Cardiac muscle cell (in vitro differentiated cells and primary cell): Measurements from ENCODE around the gene SOBP. TPM values are rescaled to one million over a fixed set of nuclear protein-coding genes. Genes with fewer than 3 reads are reported as not detected.
A peak's percentile ranks its signal among the peaks of the same experiment; 100 is the strongest.

Experiments
- DNase-seq, 2 donors: peaks; one replicate each; pipeline versions ENCODE4 v3.0.0 to v3.0.0-alpha.2; 2010 to 2017; ENCODE audit warnings: low read depth in 1 of 2, low spot score in 1 of 2
- H3K27ac ChIP-seq: fragments of 200-600 bp; sonication (generic); 2 replicates; pipeline ENCODE4 v1.5.1; 2016
- H3K27me3 ChIP-seq: fragments of 200-600 bp; sonication (generic); 2 replicates; pipeline ENCODE4 v1.6.0; 2016; ENCODE audit warnings: control low read depth
- H3K36me3 ChIP-seq: fragments of 200-600 bp; sonication (generic); 2 replicates; pipeline ENCODE4 v1.5.1; 2016; ENCODE audit warnings: control low read depth
- H3K4me1 ChIP-seq: fragments of 200-600 bp; sonication (generic); 2 replicates; pipeline ENCODE4 v1.8.1; 2017; ENCODE audit warnings: low read depth, mild to moderate bottlenecking, mixed run types
- H3K4me3 ChIP-seq: fragments of 200-600 bp; sonication (generic); 2 replicates; pipeline ENCODE4 v1.5.1; 2016; ENCODE audit warnings: mild to moderate bottlenecking
- H3K9me3 ChIP-seq: fragments of 200-600 bp; sonication (generic); 2 replicates; pipeline ENCODE4 v1.5.1; 2017; ENCODE audit warnings: low read depth, mild to moderate bottlenecking, control low read depth
- polyA plus RNA-seq: library from polyadenylated mRNA; unstranded; fragments of >200 nt; fragmentation: Nextera tagmentation; extraction: Ambion mirVana; gene quantifications from 2 replicates; pipeline ENCODE4 v1.2.1, GENCODE V29; 2016
- total RNA-seq: library from RNA; depleted of rRNA; stranded (reverse); fragments of >200 nt; gene quantifications from 2 replicates; pipeline ENCODE4 v1.2.3, GENCODE V29; 2016
- TF ChIP-seq, protein P1 (sequence below): IDR thresholded peaks from 2 replicates; pipeline ENCODE4 v1.5.1; 2012; ENCODE audit warnings: low read depth, mild to moderate bottlenecking, low read length

The SOBP gene
- total and polyA plus RNA-seq, 2 experiments from 2014 or later: 27.5 to 30.8 TPM

DNA sequence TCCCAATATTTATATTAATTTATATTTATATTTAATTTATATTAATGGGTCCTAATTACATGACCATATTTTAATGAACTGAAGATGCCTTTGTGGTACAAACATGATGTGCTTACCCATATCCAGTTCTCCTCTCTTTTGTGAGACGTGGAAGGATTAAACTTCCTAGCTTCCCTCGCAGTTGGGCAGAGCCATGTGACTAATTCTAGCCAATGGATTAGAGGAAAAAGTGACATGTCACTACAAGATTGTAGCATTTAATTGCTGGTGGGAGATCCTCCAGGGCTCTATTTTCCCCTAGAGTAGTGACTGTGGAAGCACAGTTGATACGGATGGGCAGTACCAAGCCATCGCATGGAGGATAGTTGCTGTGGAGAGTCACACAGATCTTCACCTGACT lies 4.8 kb upstream of the SOBP start:
- no peak for DNase-seq
- Histone ChIP-seq H3K27ac (no peak overlapping the region), H3K27me3 (peaks cover 27% of the 10 kb centered on the region), H3K9me3 (no peaks in the 10 kb centered on the region), H3K36me3 (no peaks in the 10 kb centered on the region), H3K4me3 (no peak overlapping the region), H3K4me1 (no peaks in the 10 kb centered on the region)
- TF ChIP-seq, protein P1, sequence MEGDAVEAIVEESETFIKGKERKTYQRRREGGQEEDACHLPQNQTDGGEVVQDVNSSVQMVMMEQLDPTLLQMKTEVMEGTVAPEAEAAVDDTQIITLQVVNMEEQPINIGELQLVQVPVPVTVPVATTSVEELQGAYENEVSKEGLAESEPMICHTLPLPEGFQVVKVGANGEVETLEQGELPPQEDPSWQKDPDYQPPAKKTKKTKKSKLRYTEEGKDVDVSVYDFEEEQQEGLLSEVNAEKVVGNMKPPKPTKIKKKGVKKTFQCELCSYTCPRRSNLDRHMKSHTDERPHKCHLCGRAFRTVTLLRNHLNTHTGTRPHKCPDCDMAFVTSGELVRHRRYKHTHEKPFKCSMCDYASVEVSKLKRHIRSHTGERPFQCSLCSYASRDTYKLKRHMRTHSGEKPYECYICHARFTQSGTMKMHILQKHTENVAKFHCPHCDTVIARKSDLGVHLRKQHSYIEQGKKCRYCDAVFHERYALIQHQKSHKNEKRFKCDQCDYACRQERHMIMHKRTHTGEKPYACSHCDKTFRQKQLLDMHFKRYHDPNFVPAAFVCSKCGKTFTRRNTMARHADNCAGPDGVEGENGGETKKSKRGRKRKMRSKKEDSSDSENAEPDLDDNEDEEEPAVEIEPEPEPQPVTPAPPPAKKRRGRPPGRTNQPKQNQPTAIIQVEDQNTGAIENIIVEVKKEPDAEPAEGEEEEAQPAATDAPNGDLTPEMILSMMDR: no peak

DNA sequence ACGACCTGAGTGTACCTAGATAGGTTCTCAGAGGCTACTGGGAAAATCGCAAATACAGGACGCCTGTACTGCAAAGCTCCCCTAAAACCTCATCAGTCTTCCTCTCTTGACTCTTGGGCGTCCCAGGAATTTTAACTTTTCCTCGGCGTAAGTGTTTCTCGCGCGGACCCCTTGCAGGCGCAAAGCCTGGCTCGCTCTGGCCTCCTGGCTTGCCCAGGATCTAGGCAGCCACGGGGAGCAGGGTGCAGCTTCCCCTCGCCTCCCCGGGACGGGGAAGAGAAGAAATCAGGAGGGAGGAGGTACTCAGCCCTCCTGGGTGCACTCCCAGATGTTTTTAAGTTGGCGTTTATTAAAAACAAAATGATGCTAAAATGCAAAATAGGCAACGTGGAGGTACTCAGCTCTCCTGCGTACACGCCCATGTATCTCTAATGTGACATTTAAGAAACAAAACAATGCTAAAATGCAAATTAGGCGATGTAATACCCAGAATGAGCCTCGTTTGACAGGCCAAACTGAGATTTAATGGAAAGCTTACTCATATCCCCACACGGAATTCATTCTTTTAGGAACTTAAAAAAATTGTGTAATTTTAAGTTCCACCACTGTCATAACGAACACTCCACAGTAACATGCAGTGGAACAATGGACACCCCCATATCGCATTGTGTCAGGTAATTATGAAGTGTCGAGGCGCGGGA lies 1.6 kb upstream of the SOBP start:
- no peak overlapping the region for H3K27ac ChIP-seq
- peak; percentile 11 to 22 for DNase-seq
- TF ChIP-seq, protein P1: no peak

DNA sequence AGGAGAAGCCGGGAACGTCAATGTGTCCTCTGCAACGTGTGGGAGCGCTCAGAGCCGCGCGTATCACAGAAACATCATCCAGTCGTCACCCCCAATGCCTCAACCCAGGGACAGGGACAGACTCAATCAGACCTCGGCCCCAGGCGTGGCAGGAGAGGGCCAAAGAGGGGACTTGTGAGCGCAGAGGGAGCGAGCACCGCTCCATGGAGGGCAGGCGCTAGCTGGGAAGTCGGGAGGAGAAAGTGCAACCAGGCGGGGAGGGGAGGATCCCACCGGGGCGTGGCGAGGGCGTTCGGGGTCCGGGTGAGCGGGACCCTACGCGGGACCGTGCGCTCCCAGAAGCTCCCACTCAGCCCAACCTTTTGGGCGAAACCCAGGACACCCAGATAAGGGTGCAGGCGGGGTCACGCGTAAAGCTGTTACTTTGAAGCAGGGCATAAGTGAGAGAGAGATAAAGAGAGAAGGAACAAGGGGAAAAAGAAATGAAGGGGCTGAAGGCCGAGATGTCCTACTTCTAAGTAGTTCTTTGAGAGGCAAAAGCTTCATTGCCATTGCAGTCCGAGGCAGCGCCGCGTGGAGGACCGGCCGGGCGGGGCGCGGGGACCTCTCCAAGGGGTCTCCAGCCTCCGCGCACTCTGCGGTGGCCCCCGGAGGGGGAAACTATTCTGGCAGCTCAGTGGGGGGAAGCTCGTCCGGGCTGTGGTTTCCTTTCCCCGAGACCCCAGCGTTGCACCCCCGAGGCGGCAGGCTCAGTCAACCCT lies 862 bp upstream of the SOBP start:
- peak; percentile 34 to 67 for DNase-seq
- H3K4me1 ChIP-seq: peaks cover 13% of the 10 kb centered on the region
- H3K27ac ChIP-seq: peak overlapping the region; percentile 71
- peaks cover 27% of the 10 kb centered on the region for H3K27me3 ChIP-seq
- H3K9me3 ChIP-seq: no peaks in the 10 kb centered on the region
- H3K4me3 ChIP-seq: peak overlapping the region; percentile 98
- no peaks in the 10 kb centered on the region for H3K36me3 ChIP-seq
- TF ChIP-seq, protein P1: no peak

More for the DNA sequence above, 1.6 kb upstream of the SOBP start:
- Histone ChIP-seq H3K4me3 (peak overlapping the region; percentile 98), H3K36me3 (no peaks in the 10 kb centered on the region), H3K9me3 (no peaks in the 10 kb centered on the region), H3K27me3 (peaks cover 27% of the 10 kb centered on the region), H3K4me1 (peaks cover 7% of the 10 kb centered on the region)

DNA sequence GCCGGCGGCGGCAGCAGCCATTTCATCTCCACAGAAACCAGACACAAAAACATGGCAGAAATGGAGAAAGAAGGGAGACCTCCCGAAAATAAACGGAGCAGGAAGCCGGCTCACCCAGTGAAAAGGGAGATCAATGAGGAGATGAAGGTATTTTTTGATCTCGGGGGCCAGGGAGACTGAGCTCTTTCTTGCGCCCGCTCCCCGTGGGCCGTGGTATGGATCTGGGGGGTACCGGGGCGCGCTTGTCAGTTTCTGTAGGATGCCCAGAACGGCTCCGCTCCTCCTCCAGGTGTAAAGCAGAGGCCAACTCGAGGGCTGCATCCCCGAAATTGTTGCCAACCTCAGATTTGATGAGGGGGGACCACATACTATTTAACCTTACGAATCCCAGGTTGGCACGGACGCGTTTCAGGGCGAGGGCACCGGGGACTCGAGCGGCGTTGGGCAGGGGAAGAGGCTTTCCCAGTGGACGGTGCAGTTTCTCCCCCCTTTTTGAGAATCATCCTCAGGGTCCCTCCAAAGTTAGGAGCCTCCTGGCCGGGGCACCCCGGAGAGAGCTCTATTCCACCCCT lies 735 bp downstream of the SOBP start:
- H3K9me3 ChIP-seq: no peaks in the 10 kb centered on the region
- H3K36me3 ChIP-seq: no peaks in the 10 kb centered on the region
- H3K27me3 ChIP-seq: peaks cover 27% of the 10 kb centered on the region
- peak overlapping the region; percentile 40 for H3K27ac ChIP-seq
- peaks cover 29% of the 10 kb centered on the region for H3K4me1 ChIP-seq
- peak overlapping the region; percentile 98 for H3K4me3 ChIP-seq
- DNase-seq: no peak
- TF ChIP-seq, protein P1: no peak

DNA sequence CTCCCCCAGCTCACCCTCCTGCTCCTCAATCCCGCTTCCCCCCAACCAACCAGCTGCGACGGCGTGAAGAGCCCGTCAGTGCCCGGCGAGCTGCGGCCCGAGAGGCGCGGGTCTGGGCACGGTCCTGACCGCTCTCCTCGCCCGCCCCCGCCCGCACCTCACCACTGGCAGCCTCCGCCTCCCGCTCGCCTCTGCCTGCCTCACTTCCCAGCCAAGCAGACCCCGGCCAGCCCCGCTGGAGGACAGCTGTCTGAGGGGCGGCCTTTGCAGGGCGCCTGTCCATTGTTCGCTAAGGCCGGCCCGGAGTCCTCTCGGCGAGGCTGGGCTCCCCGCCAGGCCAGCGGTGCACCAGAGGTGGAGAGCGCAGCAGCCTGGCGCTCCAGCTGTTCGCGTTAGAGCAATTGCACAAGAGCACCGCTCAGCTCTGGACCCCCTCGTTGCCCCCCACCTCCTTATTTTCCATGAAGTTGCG lies 1.3 kb downstream of the SOBP start:
- Histone ChIP-seq H3K4me1 (peaks cover 32% of the 10 kb centered on the region), H3K27ac (peak overlapping the region; percentile 40), H3K9me3 (no peaks in the 10 kb centered on the region), H3K4me3 (peak overlapping the region; percentile 98), H3K36me3 (no peaks in the 10 kb centered on the region), H3K27me3 (peaks cover 24% of the 10 kb centered on the region)
- TF ChIP-seq, protein P1: no peak
- DNase-seq: peak; percentile 76 to 78
